ENCODE data around the gene SCNN1G.

Gene SCNN1G

DNA sequence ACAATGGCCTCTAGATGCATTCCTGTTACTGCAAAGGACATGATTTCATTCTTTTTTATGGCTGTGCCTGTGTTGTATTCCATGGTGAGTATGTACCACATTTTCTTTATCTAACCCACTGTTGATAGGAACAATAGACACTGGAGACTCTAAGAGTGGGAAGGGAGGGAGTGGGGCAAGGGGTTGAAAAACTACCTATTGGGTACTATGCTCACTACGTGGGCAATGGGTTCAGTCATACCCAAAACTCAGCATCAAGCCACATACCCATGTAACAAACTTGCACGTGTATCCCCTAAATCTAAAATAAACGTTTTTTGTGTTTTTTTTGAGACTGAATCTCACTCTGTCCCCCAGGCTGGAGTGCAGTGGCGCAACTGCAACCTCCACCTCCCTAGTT, 72.5 kb downstream of the SCNN1G start:
- no peak for DNase-seq

DNA sequence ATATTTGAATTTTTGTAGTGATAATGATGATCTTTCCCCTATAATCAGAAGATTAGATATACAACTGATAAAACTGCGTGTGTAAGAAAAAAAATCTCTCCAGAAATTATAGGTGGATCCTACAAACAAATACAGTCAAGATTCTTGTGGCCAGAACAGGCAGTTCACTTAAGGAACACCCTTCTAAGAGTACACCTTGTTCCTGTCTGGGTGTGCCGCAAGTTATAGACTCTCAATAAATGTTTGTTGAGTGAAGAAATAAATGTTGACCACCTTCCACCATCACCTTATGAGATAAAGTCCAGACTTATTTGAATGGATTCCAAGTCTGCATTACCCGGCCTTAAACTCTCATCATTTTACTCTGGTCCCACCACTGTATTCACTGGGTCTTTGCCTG, 73.9 kb downstream of the SCNN1G start:
- no peak for DNase-seq

DNA sequence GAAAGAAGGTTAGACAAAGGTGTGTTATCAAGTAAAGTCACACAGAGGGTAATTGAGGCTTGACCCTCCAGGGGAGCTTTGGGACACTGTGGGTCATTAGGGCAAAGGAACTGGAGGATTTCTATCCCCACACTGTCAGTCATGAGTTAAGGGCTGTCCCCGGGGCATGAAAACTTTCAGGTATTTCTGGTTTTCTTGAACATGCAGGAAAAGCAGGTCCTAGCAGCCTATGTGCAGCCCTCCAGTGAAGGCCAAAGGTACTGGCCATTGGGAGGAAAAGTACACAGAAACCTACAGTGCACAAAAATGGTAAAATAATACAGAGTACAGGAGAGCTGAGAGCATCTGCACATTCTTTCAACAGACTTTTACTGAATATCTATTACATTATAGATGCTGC, 75.1 kb downstream of the SCNN1G start:
- DNase-seq = no peak

DNA sequence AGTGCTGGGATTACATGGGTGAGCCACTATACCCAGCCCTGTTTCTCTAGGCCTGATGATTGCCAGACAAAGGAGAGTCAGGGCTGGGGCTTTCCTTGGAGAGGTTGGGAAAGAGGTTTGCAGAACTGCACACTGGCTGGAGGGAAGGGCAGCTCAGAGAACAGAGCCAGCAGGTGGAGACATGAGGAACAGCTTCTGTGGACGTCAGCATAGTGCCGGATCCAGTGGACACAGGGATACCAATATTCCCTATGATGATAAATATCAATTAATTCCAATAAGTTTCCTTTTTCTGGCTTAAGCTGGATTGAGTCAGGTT, 76.3 kb downstream of the SCNN1G start:
- DNase-seq = no peak

Data from SHP77 treated with DMSO at 0.1 percent for 48 hours (cell line).